ENCODE data around the gene NT5DC4.

GRCh38 chr2:112727276-112728028, 6.6 kb downstream of the NT5DC4 start:
- TF ChIP-seq CTCF (IDR thresholded peaks at IDR 0.05; ENCODE audit: insufficient read depth, low read depth, low read length) = no peak
- TF ChIP-seq EZH2 (IDR thresholded peaks at IDR 0.05; ENCODE audit: insufficient read depth, low read length) = no peak

All from astrocyte (in vitro differentiated cells and primary cell).